Stimulated activated CD4-positive, alpha-beta T cell treated with anti-CD3 and anti-CD28 coated beads, Interleukin-1b, Interleukin-23, amount 100 ng/mL, for 48 hours (primary cell): ENCODE results near the gene HMHB1.
A peak's percentile ranks its signal among the peaks of the same experiment; 100 is the strongest.
"Not testable (repeated sequence)": the region's sequence is repeated elsewhere in the genome, so short reads cannot be mapped to it uniquely, and the experiment has no call there.

Source experiments
- DNase-seq: peaks from one replicate; pipeline ENCODE4 v3.0.0-alpha.2; 2020

The HMHB1 gene

GRCh38 chr5:143805861-143806260 lies 6.1 kb upstream of the HMHB1 start:
- no peak for DNase-seq

GRCh38 chr5:143806579-143806978 lies 5.4 kb upstream of the HMHB1 start:
- DNase-seq = no peak

- no peak for DNase-seq
These were observed 4.6 kb upstream of the HMHB1 start for GRCh38 chr5:143807401-143807800.

DNA sequence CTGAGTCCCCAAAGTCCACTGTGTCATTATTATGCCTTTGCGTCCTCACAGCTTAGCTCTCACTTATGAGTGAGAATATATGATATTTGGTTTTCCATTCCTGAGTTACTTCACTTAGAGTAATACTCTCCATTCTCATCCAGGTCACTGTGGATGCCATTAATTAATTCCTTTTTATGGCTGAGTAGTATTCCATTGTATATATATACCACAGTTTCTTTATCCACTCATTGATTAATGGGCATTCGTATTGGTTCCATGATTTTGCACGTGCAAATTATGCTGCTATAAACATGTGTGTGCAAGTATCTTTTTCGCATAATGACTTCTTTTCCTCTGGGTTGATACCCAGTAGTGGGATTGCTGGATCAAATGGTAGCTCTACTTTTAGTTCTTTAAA lies 4.4 kb downstream of the HMHB1 start:
- DNase-seq = not testable (repeated sequence)

GRCh38 chr5:143819716-143820115 lies 7.8 kb downstream of the HMHB1 start:
- DNase-seq = no peak

DNA sequence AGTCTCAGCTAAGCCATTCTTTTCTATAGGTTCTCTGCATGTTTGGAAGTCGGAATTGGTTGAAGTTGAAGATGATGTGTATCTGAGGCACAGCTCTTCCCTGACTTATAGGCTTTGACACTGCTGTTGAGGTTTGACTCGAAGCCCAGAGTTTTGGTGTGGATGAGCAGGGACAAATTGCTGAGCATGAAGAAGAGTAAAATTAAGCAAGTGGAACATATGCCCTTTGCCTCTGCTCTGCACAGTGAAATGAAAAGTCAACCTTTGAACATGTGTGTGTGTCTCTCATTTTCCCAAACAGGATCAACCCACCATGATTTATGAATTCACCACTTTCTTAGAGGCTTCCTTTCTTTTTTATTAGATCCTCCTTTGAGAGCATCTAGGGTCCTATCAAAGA lies 8.5 kb downstream of the HMHB1 start:
- no peak for DNase-seq

- DNase-seq = peak; percentile 79
These were observed 13.1 kb downstream of the HMHB1 start for GRCh38 chr5:143824851-143825720.

- peak; percentile 61 for DNase-seq
These were observed 15.0 kb downstream of the HMHB1 start for GRCh38 chr5:143826951-143827444.

DNA sequence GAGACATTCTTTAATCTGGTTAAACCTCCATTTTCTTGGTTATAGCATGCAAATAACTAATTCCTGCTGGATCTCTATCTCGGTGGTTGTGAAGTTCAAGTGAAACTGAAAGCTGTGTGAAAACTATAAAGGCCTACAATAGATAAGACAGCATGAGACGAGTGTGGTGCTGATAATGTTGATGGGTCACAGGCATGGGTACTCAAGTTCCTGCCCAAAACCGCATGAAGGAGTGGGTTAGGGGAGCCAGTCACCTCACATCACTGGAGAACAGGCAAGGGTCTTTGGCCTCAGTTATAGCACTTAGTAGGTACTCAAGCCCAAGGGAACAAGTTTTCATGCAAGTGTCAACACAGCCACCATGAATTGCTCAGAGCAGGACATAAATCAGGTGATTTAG lies 16.7 kb downstream of the HMHB1 start:
- DNase-seq = no peak

DNA sequence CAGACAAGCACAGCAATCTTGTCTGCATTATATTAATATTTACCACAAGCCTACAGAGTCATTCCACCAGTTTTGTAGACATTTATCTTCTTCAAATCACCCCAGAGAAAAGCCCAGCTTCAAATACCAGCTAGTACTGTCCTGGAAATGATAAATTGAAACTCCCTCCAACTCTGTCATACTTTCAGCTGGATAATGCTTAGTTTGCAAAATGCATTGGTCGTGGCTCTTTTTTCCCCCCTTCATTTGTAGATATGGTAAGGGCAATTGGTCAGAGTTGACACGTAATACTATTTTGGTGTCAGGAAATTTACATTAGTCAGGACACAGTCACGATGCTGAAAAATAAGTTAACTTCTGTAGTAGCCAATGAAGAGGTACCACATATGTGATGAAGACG lies 21.2 kb downstream of the HMHB1 start:
- DNase-seq = no peak

GRCh38 chr5:143835251-143835650 lies 23.3 kb downstream of the HMHB1 start:
- DNase-seq = no peak

GRCh38 chr5:143836161-143836725 lies 24.3 kb downstream of the HMHB1 start:
- DNase-seq = no peak

- no peak for DNase-seq
These were observed 25.4 kb downstream of the HMHB1 start for GRCh38 chr5:143837306-143837848.

DNA sequence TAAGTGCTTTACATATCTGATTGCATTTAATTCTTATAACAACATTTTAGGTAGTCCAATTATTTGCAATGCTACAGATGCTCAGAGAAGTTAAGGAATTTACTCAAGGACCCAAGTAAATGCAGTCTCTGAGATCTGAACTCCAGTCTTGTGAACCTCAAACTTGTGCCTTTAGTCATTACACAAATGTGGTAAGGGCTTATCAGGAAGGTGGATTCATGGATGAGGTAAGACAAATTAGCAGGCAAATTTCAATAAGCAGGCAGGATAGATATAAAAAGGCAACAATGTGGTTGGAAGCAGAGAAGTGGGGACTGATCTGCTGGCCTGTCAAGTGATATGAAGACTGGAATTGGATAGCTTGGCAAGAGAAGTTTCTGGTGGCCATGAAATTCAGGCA lies 29.5 kb downstream of the HMHB1 start:
- DNase-seq = no peak

GRCh38 chr5:143842920-143843319 lies 31.0 kb downstream of the HMHB1 start:
- DNase-seq = no peak

DNA sequence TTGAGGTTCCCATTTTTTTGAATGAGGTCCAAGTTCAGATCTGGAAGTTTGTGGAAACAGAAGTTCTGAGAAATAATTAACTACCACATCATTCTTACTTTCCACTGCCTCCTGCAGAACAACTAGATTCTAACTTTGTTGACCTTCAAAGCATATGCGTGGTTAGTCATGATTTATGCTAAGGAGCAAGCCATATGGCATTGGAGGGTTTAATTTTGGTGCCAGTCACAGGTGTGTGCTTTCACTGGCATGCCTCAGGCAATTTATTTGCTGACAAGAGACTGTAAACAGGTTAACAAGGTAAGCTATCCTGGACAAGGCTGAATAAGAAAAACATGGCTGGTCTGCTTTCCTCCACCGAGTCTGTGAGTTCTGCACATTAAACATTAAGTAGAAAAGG lies 31.5 kb downstream of the HMHB1 start:
- no peak for DNase-seq

GRCh38 chr5:143850050-143850683 lies 38.2 kb downstream of the HMHB1 start:
- DNase-seq = no peak

GRCh38 chr5:143851383-143851782 lies 39.4 kb downstream of the HMHB1 start:
- no peak for DNase-seq

GRCh38 chr5:143860211-143860610 lies 48.2 kb downstream of the HMHB1 start:
- DNase-seq = no peak

- DNase-seq = no peak
These were observed 50.3 kb downstream of the HMHB1 start for GRCh38 chr5:143862271-143862670.

GRCh38 chr5:143865426-143866025 lies 53.6 kb downstream of the HMHB1 start:
- no peak for DNase-seq
